HEK293 (cell line): Measurements from ENCODE around the gene ENTPD3.

Experiments used
- ZBTB8A ChIP-seq: fragments of 450-650 bp; formaldehyde crosslinking; IDR thresholded peaks from 2 replicates; pipeline ENCODE4 v1.5.1; 2016; ENCODE audit warnings: missing biosample characterization, missing genetic modification characterization
- ZFP3 ChIP-seq: fragments of 450-650 bp; formaldehyde crosslinking; IDR thresholded peaks from 2 replicates; pipeline ENCODE4 v1.5.1; 2016; ENCODE audit warnings: low read depth, missing biosample characterization, missing genetic modification characterization
- ZNF280D ChIP-seq: fragments of 450-650 bp; formaldehyde crosslinking; IDR thresholded peaks from 2 replicates; pipeline ENCODE4 v1.5.1; 2016; ENCODE audit warnings: missing biosample characterization, missing genetic modification characterization
- ZNF302 ChIP-seq: fragments of 450-650 bp; formaldehyde crosslinking; IDR thresholded peaks from 2 replicates; pipeline ENCODE4 v1.5.1; 2016; ENCODE audit warnings: missing biosample characterization, missing genetic modification characterization, low read depth
- ZNF561 ChIP-seq: fragments of 450-650 bp; IDR thresholded peaks from 2 replicates; pipeline ENCODE4 v1.5.1; 2018; ENCODE audit warnings: missing biosample characterization, missing genetic modification characterization, borderline replicate concordance
- ZNF830 ChIP-seq: fragments of 450-650 bp; IDR thresholded peaks from 2 replicates; pipeline ENCODE4 v1.5.0; 2018; ENCODE audit warnings: missing biosample characterization, missing genetic modification characterization, low read depth, mild to moderate bottlenecking, moderate library complexity
- TF ChIP-seq, protein P1 (sequence below): fragments of 450-650 bp; formaldehyde crosslinking; IDR thresholded peaks from 2 replicates; pipeline ENCODE4 v1.5.1; 2016; ENCODE audit warnings: missing biosample characterization, missing genetic modification characterization

DNA sequence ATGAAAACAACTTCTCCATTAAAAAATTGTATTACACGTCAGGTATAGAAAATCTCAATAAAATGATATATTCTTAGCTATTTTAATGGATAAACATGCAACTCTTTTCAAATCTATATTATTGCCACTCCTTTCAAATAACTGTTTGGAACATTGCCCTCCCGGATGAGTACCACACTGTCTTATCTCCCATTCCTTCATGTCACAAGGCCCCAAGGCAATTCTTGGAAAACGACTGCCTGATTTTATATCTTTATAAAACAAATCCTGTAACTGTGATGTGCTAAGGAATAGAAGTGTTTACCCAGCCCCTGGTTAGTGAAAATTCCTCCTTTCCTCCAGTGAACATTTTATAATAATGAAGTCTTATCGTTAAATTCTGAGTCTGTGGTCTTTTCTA is 83.7 kb downstream of the ENTPD3 start:
- TF ChIP-seq ZFP3 (no peak), ZNF561 (tag by site-specific recombination) (no peak), ZNF280D (tag by site-specific recombination) (no peak), ZNF830 (tag by site-specific recombination) (no peak), ZBTB8A (tag by site-specific recombination) (no peak), ZNF302 (tag by site-specific recombination) (no peak)
- TF ChIP-seq, protein P1, sequence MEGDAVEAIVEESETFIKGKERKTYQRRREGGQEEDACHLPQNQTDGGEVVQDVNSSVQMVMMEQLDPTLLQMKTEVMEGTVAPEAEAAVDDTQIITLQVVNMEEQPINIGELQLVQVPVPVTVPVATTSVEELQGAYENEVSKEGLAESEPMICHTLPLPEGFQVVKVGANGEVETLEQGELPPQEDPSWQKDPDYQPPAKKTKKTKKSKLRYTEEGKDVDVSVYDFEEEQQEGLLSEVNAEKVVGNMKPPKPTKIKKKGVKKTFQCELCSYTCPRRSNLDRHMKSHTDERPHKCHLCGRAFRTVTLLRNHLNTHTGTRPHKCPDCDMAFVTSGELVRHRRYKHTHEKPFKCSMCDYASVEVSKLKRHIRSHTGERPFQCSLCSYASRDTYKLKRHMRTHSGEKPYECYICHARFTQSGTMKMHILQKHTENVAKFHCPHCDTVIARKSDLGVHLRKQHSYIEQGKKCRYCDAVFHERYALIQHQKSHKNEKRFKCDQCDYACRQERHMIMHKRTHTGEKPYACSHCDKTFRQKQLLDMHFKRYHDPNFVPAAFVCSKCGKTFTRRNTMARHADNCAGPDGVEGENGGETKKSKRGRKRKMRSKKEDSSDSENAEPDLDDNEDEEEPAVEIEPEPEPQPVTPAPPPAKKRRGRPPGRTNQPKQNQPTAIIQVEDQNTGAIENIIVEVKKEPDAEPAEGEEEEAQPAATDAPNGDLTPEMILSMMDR (tag by site-specific recombination), result no peak
